ENCODE results near the gene ZNF217.
A peak's percentile ranks its signal among the peaks of the same experiment; 100 is the strongest.
"Not testable (repeated sequence)": the region's sequence is repeated elsewhere in the genome, so short reads cannot be mapped to it uniquely, and the experiment has no call there.

ZNF217 gene

GRCh38 chr20:53597030-53597482 lies 3.4 kb upstream of the ZNF217 start:
- DNase-seq: no peak

DNA sequence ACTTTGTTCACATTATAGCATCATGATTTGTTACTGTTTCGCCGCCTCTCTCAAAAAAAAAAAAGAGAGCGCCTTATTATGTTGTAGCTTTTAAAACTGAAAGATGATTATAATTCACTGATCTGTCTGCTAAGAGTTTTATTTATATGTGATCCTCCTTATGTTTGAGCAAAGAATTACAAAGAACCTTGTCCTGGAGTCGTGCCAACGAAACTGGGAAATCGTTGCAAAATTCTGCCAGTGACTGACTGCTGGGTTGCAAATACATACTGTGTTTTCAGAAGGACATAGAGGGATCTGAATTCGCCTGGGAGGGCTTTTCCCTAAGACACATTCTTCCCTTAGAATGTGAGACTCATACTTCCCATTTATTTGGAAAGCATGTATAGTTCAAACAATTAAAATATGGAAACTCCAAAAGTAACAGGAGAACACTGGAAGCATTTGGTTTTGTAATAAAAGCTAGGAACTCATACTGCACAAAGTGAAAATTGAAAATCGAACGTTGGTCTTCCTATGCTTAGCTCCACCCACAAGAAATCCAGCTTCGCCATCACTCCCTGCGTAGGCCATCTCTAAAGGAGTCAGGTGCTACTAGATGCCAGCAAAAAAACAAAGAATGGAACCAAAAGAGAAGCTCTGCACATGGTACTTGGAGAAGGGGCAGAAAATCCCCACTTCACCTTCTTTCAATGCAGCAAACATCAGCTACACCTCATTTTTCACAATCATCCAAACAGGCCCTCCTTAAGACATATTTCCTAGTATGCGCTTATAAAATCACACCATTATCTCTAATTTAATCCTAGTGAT lies 2.8 kb upstream of the ZNF217 start:
- not testable (repeated sequence) for DNase-seq

GRCh38 chr20:53595742-53596141 lies 2.1 kb upstream of the ZNF217 start:
- not testable (repeated sequence) for DNase-seq

DNA sequence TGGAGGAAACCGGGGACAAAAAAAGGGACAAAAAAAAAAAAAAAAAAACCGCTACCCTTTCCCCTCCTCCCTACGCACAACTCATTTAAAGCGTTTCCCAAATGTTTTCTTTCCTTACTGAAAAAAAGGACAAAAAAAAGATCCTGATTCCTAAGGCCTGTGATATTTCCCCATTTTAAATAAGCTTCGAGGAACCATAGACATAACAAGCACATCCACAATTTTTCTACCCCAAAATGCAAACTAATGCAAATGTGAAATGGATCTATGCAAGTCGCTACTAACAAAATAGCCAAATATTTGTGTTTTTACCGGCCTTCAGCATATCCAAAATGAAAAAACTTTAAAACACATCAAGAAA lies 1.4 kb upstream of the ZNF217 start:
- no peak for DNase-seq

DNA sequence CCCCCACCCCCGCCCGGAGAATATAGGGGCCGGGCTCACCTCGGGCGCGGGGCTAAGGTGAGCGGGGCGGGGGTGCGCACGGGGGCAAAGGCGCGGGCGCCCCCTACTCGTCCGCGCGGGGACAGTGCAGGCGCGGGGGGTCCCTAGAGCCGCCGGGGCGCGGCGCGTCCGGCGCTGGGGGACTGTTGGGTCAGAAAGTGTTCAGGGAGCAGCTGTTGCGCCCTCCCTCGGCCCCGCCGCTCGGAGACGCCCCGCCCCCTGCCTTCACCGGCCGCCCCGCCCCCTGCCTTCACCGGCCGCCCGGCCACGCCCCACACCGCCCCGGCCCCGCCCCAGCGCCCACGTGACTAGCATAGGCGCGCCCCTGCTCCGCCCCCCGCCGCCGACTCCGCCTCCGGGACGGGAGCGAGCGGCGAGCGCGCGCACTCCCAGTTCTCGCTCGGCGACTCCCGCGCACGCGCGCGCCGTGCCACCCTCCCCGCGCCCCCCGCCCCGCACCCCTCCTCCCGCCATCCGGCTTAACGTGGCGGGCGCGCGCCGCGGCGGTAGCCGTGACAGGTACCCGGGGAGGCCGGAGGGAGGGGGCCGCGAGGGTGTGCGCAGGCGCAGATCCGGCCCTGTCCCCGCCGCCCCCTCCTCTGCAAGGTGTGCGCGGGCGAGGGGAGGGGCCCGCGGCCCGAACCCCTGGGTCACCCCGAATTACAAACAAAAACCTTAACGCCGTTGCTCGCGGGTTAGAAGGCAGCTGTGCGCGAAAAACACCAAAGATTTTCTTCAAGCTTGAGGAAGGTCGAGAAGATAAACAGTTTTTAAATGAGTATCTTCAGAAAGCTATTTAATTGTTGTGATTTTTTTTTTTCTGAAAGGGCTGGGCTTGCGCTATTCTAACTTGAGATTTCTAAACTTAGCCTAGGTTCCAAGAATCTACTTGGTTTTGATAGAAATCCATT lies 704 bp upstream of the ZNF217 start:
- peak; percentile 80 for DNase-seq

- DNase-seq: no peak
Measured at GRCh38 chr20:53592992-53593465, 610 bp downstream of the ZNF217 start.

GRCh38 chr20:53592454-53592991 lies 1.1 kb downstream of the ZNF217 start:
- not testable (repeated sequence) for DNase-seq

DNA sequence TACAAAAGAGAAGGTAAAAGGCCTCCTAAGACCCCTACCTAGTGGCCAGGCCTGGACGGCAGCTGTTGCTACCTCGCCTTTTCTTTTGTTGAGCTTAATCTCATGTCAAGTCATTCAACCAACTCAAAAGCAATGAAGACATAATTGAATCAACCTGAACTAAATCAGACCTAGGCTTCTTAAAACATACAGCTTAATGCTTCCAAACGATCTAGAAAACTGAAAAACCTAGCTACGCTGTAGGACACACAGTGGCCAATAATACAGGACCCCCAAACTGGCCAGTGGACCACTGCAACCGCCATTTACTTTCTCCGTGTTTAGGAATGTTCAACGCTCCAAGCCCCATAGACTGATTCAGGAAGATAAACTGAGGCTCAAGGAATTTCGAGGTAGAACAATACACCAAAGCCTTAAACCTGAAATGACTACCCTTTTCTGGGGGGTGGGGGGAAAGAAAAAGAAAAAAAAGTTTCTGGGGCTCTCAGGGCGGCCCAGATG lies 1.6 kb downstream of the ZNF217 start:
- DNase-seq: not testable (repeated sequence)

DNA sequence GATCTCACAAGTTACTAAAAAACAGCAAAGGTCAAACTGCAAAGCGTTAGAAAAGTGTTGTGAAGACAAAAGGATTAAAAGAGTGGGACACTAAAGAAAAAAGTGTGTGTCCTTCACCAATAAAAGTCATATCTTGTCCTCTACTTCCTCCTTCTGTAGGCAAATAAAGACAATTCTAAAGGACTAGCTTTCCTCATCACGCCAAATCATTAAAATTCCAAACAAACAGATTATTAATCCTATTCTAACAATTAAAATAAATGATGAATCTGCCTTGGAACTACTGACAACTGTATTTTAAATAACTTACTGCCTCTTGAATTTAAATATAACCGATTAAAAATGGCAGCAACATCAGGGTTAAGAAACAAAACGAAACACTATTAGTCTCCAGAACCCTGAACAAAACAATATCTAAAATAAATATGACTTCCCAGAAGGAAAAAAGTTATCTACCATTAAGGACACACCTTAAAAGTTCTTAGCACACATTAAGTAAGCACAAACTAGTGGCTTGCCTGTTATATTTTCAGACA lies 2.4 kb downstream of the ZNF217 start:
- not testable (repeated sequence) for DNase-seq

DNA sequence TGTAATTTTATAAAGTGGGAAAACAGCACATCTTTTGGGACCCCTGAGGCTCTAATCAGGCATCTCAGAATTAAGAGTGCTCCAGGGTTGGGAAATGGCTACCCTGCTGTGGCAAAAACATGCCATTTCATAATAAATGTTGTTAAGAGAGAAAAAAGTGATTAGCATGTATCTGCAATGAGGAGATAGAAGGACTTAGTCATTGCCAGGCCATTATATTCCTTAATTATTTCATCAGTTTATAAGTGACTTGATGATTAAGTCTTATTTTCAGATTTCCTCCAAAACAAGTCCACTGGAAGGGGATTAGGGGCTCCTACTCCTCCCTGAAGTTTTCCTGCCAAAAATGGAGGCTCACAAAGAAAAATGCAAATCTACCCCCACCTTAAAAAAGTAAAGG lies 3.0 kb downstream of the ZNF217 start:
- not testable (repeated sequence) for DNase-seq

DNA sequence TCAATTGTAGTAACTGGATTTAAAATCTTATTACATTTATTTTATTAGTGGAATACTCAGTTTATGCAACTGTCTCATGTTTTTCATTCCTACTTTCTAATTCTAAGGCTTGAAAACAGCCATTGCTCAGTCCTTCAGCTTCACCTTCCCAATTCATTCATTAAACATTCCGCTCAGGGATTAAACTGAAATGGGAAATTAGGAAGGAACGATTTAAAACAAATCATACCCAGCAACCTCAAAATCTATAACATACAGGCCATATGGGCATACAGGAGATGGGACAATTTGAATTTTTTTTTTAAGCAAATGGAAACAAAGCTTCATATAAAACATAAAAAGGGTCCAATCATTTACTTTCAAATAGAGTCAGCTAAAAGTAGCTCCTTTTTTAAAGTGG lies 3.5 kb downstream of the ZNF217 start:
- not testable (repeated sequence) for DNase-seq

- DNase-seq: not testable (repeated sequence)
Measured at GRCh38 chr20:53589321-53590065, 4.1 kb downstream of the ZNF217 start.

- DNase-seq: not testable (repeated sequence)
Measured at GRCh38 chr20:53587157-53587703, 6.4 kb downstream of the ZNF217 start.

DNA sequence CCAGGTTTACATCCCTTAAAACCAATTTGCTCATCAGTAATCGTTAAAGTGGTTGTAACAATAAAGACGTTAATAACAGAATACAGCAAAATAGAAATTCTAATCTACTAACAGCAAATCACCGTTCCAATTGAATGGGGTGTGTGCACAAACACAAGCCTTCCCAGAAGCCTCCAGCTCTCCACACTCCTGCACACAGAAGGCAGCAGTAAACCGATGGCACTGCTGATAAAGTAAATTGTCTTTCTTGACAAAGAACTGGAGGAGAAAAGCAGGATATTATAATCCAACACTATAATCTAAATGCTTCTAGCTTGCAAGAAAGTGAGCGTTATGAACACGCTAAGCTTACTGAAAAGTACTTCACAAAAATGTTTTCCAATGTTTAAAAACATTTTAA lies 7.0 kb downstream of the ZNF217 start:
- no peak for DNase-seq

- not testable (repeated sequence) for DNase-seq
Measured at GRCh38 chr20:53585910-53586309, 7.7 kb downstream of the ZNF217 start.

- not testable (repeated sequence) for DNase-seq
Measured at GRCh38 chr20:53585004-53585569, 8.6 kb downstream of the ZNF217 start.

DNA sequence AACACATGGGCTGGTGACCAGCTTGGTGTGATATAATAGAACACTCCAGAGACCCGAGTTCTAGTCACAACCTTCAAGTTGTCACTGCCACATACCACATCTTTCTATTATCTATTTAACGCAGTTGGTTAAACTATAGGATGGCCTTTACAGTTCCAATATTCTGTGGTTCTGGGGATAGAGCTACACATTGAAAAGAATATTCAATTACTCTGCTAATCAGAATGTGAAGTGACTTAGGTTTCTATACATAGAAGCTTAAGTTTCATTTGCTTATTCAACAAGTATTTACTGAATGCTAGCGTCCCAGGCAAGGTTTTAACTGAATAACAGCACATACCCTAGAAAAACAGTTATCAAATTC lies 9.1 kb downstream of the ZNF217 start:
- not testable (repeated sequence) for DNase-seq

- not testable (repeated sequence) for DNase-seq
Measured at GRCh38 chr20:53583660-53584549, 9.7 kb downstream of the ZNF217 start.

GRCh38 chr20:53582574-53583351 lies 10.9 kb downstream of the ZNF217 start:
- DNase-seq: no peak

GRCh38 chr20:53582251-53582570 lies 11.4 kb downstream of the ZNF217 start:
- DNase-seq: no peak
